NCI-H1105 treated with DMSO at 0.1 percent for 48 hours (cell line): ENCODE measurements around the gene SDK2.

Source experiments
- DNase-seq: peaks from one replicate; lab custom pipeline; 2025; lab: John Stamatoyannopoulos, UW

SDK2 gene

GRCh38 chr17:73535746-73536145 lies 108.5 kb downstream of the SDK2 start:
- DNase-seq = no peak

- DNase-seq = no peak
Observed at GRCh38 chr17:73534209-73534909, 109.9 kb downstream of the SDK2 start.

- no peak for DNase-seq
Observed at GRCh38 chr17:73533781-73534180, 110.5 kb downstream of the SDK2 start.

- DNase-seq = no peak
Observed at GRCh38 chr17:73533127-73533526, 111.1 kb downstream of the SDK2 start.

- peak; percentile 41 for DNase-seq
Observed at GRCh38 chr17:73532421-73532901, 111.8 kb downstream of the SDK2 start.

GRCh38 chr17:73531158-73531557 lies 113.1 kb downstream of the SDK2 start:
- DNase-seq = no peak

- DNase-seq = no peak
Observed at GRCh38 chr17:73528679-73529078, 115.6 kb downstream of the SDK2 start.

- DNase-seq = no peak
Observed at GRCh38 chr17:73526952-73527351, 117.3 kb downstream of the SDK2 start.

GRCh38 chr17:73524941-73525679 lies 119.1 kb downstream of the SDK2 start:
- DNase-seq = no peak

- DNase-seq = no peak
Observed at GRCh38 chr17:73522696-73523095, 121.5 kb downstream of the SDK2 start.

- DNase-seq = no peak
Observed at GRCh38 chr17:73522107-73522506, 122.1 kb downstream of the SDK2 start.

GRCh38 chr17:73521376-73521775 lies 122.9 kb downstream of the SDK2 start:
- no peak for DNase-seq

- no peak for DNase-seq
Observed at GRCh38 chr17:73520369-73520761, 123.9 kb downstream of the SDK2 start.

- DNase-seq = no peak
Observed at GRCh38 chr17:73519714-73520368, 124.4 kb downstream of the SDK2 start.

- no peak for DNase-seq
Observed at GRCh38 chr17:73519011-73519410, 125.2 kb downstream of the SDK2 start.

- DNase-seq = no peak
Observed at GRCh38 chr17:73516431-73516830, 127.8 kb downstream of the SDK2 start.

- DNase-seq = no peak
Observed at GRCh38 chr17:73514146-73514863, 129.9 kb downstream of the SDK2 start.

- DNase-seq = no peak
Observed at GRCh38 chr17:73513426-73513825, 130.8 kb downstream of the SDK2 start.

- no peak for DNase-seq
Observed at GRCh38 chr17:73511719-73512115, 132.5 kb downstream of the SDK2 start.

- DNase-seq = no peak
Observed at GRCh38 chr17:73510981-73511718, 133.1 kb downstream of the SDK2 start.

- no peak for DNase-seq
Observed at GRCh38 chr17:73508931-73509605, 135.2 kb downstream of the SDK2 start.
